HG03432 (cell line): Measurements from ENCODE around the gene CDKN1C.

ENCODE experiments used
- ATAC-seq: cut with Tn5 transposase; IDR thresholded peaks from one replicate; pipeline ENCODE4 v1.9.1; 2021; ENCODE audit warnings: mild to moderate bottlenecking, moderate library complexity; ENCODE audit not compliant: unreplicated experiment

Gene CDKN1C

DNA sequence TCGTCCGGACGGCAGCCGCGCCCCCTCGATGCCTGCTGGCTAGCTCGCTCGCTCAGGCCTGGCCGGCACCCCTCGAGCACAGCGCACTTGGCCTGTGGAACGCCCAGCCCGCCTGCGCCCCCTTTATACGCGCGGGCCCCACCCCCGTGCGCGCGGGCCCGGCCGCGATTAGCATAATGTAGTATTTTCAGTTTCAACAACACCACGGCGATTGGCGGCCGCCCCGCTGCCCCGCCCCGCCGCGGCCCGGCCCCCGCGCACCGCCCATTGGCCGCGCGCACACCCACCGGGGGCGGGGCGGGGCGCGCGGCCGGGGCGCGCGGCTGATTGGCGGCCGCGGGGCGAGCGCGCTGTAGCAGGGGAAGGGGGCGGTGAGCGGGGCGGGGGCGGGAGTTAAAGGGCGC, at the start of gene CDKN1C:
Gene CDKN1C, minus strand, starts transcription at position 98 of the 404 bp plus-strand sequence. CDS start 319 bp downstream, outside the sequence.
- ATAC-seq: peak; percentile 73

DNA sequence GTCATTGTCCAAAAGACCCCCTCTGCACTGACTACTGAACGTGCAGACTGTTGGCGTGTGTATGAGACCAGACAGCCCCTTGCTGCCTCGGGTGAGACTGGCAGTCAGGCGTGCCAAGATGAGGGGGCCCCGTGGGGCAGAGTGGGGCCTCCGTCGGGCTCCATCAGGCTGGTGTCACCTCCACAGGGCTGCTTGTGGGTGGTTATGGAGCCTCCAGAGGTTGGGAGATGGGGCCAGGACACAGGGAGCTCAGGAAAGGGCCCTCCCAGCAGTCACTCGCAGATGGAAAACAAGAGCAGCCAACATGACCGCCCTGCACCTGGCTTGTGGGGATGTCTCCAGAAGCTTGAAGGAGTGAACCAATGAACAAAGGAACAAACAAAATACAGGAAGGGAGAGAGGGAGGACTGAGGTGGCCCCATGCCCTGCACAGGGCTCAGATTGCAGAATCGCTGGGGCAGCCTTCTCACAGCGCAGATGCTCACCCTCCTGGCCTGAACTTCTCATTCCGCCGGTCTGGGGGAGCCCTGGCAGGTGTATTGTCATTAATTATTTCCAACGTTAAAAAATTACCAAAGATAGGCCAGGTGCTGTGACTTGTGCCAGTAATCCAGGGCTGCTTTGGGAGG, 49.1 kb upstream of the CDKN1C start:
- ATAC-seq: no peak

DNA sequence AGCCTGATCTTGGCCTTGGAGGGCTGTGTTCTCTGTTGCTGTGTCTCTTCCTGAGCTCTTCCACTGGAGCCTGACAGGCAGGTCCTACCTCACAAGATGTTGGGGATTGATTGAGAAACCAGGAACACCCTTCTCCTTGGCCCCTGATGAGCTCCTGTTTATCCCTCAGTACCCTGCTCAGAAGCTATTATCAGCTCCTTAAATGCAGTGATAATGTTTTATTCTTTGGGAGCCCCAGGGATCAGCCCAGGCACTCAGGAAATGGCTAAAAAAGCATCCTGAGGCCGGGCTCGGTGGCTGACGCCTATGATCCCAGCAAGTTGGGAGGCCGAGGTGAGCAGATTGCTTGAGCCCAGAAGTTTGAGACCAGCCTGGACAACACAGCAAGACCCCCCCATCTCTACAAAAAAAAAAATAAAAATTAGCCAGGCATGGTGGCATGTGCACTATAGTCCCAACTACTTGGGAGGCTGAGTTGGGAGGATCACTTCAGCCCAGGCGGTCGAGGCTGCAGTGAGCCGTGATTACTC, 48.5 kb upstream of the CDKN1C start:
- no peak for ATAC-seq

DNA sequence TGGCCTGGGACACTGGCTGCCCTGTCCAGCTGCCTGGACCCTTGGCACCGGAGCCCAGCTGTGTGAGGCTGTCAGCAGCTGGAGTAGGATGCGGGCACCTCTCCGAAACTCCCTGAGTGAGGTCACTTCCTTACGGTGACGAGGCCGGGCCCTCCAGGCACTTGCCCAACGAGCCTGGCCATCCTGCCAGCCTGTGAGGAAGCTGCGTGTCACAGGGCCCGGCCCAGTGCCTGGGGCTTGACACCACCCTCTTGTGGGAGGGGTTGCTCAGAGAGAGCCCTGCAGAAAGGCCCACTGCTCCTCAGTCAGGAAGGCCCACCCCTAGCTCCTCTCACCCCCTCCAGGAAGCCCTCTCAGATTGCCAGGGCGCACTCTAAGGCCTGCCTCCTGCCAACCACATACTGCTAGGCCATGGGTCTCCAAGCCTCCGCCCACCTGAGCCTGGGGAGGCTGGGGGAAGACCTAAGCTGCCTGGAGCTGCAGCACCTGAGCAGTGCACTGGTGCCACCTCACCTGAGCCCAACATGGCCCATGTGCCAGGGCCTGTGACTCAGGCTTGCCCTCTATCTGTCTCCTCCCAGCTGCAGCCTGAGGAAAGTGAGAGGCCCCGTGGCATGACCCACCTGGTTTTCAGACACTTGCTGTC, 47.9 kb upstream of the CDKN1C start:
- ATAC-seq: no peak

DNA sequence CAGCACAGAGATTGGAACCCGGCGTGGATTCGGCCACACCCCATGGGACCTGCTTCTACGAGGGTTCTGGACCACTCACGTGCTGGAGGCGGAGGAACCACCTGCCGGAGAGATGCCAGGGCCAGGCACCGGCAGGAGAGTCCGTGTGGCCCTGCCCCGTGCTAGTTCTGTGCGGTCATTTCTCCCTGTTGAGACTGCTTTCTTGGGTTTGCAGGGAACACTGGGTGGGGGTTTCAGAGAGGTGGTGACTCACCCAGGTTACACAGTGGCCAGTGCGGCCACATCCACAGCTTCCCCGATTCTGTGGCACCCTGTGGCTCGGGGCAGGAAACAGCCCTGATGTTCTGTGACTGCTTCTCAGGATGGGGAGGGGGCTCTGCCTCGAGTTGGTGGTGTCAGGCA, 47.3 kb upstream of the CDKN1C start:
- ATAC-seq: no peak

DNA sequence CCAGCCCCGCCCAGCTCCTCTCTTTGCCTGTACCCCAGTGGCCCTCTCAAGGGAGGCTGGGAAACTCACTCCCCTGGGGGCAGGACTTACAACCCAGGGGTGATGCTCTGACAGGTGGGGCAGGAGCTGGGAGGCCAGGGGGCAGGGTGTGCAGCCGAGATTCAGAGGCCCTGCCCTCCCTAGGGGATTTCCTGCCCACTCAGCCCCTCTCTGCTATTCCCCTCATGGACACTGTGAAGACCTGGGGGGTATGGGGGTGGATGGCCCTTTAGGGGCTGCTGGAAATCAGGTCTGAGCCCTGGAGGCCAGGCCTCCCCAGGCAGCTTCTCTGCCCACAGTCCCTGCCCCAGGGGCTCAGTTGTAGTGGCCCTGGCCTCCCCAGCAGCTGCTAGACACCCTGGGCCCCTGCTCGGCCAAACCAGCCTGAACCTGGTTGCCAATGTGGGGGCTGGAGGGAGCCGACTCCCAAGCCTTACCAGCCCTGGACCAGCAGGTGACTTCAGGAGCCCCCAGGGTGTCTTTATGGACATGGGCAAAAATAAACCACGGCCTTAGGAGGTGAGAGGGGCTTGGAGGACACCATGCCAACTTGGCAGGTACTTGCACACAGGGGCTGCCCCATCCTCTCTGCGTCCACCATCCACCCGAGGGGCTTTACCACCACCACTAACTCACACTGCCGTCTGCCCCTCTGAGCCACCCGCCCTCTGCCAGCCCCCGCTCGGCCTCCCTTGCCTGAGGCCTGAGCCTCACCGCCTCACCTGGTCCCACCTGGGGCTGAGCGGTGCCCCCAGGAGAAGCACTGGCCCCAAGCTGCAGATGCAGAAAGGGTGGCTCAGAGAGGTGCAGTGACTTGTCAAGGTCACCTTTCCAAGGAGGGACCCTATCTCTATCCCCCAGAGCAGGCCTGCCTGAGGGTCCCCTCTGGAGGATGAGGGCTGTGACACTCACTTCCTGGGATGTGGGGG, 46.5 kb upstream of the CDKN1C start:
- no peak for ATAC-seq

DNA sequence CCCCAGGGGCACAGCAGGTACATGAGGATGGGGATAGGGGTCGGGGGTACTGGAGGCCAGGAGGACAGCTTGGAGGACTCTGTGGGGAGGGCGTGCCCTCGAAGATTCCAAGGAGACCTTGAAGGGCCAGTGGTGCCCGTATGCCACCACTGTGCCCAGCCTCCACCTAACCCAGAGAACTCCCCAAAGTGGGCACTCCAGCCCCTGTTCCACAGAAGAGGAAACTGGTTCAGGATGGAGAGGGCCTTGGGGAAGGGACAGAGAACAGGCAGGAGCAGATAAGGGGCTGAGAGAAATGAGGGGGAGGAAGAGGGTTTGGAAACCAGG, 45.8 kb upstream of the CDKN1C start:
- no peak for ATAC-seq

DNA sequence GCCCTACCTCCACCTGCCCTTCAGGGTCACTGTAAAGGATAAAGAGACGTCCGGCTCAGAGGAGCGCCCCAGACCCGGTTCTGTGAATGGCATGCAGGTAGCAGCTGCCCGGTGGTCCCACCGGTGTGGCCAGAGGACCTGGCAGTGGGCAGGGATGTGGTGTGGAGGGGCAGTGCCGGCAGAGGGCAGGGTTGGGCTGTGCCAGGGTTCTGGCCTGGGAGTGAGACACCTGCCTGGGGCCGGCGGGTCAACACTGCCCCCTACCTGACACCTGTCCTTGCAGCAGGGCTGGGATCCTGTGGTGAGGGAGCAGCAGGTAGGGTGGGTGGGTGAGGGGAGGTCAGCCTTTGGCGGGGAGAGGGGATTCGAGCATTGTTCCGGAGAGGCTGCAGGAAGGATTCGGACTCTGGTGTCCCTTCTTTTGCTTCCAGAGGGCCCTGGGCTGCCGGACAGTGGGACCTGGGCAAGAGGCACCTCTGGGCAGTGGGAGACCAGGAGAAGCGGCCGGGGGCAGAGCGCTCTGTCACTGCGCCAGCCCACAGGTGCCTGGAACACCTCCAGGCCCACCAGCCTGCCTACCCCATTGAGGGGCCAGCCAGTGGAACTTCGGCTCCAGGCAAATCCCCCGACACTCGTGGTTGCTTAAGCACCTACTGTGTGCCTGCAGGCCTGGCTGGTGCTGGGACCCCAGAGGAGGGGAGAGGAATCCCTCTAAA, 45.3 kb upstream of the CDKN1C start:
- ATAC-seq: peak; percentile 35

DNA sequence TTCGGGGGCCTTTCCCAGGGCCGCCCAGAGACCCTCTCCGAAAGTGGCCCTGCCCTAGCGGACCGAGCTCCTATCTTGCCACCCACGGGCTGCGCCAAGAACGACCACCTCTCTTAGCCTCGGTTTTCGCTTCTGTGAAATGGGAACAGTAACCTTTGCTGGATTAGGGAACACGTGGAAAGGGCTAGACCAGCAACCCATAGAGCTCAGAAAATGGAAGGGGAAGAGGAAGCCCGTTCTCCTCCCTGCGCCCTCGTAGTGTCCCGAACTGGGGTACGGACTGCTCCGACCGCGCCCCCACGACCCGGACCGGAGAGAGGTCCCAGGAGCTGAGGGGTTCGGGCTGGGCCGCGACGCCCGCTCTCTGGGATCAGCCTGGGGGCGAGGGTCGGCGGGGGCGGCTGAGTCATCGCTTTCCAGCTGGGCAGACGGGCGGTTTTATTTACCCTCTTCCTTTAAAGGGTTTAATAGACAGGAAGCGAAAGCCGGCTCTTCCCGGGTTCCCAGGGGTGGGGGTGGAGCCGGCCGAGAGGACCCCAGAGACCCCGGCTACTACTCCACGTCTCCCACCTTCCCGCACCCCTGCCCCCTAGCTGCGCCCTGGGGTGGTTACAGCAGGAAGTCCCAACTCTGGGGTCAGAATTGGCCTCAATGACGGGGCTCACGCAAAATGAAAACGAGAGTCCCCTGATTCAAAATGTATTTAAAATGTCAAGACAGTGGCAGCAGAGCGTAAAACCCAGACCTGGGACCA, 44.6 kb upstream of the CDKN1C start:
- peak; percentile 36 for ATAC-seq

DNA sequence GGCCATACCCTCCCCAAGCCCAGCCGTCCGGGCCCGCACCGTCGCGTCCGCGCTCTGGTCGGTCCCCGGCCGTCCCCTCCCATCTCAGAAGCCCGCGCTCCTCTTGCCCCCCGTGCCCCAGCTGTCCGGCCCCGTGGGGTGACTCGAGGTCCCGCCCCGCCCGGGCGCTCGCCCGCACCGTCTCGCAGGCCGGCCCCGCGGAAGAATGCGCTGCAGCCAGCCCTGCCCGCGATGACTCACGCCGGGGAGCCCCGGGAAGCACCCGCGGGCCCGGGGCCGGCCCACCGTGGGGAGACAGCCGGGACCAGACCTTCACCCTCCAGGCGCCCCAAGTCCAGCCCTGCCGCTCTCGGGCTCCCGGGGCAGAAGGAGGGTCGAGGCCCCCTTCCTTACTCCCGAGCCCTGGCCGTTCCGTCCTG, 44.0 kb upstream of the CDKN1C start:
- peak; percentile 30 for ATAC-seq

DNA sequence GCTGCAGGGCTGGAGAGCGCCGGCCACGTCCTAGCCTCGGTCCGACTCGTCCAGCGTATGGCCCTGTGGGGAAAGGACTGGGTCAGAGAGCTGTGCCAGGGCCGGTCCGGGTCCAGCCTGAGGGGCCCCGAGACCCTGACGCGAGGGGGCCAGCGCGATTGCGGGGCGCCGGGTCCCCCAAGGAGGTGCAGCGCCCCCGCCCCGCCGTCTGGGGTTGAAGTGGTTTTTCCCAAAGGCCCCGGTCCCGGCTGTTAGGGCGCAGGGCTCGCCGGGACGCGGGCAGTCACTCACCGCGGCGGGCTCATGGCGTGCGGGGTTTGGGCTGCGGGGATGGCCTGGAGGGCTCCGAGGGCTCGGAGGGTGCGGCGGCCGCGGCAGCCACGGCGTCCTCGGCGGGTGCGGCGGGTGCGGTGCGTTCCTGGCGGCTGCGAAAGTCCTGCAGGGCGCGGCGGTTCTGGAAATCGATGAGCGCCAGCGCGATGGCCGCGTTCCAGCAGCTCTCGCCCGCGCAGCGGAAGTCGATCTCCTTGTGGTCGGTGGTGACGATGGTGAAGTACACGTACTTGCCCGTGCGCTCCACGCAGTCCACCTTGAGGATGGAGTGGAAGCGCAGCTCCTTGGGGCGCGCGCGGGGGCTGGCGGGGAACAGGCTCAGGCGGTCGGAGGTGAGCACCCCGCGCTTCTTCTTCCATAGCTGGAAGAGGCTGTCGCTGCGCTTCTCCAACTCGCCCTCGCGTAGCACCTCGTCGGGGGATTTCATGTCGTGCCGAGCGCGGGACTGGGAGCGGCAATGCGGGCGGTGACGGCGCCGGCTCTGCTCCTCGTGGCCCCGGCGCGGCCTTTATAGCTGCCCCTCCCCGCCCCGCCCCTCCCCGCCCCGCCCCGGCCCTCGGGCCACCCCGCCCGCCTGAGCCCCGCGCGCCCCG, 43.3 kb upstream of the CDKN1C start, which contains the start of gene PHLDA2:
Gene PHLDA2, minus strand, starts transcription at position 816 of the 926 bp plus-strand sequence. Its CDS starts 56 bp downstream, at position 760.
- peak; percentile 25 for ATAC-seq

DNA sequence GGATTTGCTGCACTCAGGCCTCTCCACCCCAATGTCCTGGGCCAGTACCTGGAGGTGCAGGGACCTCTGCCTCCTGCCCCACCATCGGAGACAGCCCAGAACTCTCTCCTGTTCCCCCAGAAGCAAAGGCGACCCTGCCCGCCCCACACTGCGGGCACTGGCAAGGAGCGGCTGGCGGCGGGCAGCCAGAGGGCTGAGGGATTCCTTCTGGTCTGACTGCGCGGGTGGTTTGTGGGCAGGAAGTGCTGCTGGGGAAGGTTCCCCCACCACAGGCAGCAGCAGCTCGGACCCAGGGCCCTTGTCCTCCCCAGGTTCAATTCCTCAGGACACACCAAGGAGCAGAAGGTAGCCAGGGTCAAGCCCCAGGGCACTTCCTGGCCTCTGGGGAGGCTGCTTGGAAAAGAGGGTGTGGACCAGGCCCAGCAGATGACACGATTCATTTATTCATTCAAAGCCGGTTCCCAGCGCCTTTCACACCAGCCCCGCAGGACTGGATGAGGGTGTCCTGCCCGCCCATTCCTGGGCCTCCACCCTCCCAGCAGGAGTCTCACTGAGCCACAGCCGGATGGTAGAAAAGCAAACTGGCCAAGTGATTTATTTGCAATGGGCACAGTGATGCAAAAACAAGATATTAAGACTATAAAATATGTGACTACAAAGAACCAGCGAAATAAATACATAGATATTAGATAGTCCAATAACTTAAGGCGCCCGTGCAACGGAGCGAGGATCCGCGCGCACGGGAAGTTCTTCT, 42.5 kb upstream of the CDKN1C start:
- no peak for ATAC-seq

DNA sequence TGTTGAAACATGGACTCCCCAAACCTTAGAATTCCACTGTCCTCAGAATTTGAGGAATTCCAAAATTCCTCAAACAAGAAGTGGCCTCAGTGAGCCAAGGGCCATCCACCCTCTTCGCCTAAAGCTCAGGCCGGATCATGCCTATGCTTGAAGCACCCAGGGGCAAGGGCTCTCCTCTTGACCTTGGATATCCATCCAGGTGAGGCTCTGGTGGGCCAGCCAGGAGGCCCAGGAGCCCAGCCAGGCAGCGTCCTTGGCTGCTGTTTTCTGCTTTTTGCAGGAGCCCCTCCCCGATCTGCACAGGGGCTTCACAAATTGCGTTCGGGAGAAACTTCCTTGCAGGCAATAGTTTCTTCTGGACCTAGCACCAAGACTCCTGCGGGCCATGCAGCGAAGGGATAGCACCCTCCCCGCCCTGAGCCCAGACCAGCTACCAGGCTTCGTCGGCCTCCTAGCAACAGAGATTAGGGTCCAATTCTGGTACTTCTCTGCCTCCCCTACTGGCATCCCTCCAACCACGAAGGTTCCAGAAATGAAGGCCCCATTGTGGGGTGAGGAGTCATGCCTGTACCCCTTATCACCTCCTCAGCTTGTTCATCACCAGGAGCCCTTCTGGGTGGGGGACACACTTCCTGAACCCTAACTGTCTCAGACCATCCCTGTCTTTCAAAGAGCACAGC, 41.7 kb upstream of the CDKN1C start:
- ATAC-seq: no peak

DNA sequence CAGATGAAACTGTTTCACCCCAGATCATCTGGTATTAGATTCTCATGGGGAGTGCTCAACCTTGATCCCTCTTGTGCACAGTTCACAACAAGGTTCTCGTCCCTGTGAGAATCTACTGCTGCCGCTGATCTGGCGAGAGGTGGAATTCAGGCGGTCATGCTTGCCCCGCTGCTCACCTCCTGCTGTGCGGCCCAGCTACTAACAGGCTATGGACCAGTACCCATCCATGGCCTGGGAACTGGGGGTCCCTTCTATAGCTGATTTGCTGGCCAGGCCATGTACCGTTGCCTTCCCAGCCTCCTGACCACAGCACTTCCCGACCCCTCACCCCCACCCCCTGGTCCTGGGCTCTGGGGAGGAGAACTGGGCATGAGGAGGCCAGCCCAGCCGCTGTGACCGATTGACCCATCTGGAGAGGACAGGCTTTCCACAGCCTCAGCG, 41.1 kb upstream of the CDKN1C start:
- ATAC-seq: no peak

DNA sequence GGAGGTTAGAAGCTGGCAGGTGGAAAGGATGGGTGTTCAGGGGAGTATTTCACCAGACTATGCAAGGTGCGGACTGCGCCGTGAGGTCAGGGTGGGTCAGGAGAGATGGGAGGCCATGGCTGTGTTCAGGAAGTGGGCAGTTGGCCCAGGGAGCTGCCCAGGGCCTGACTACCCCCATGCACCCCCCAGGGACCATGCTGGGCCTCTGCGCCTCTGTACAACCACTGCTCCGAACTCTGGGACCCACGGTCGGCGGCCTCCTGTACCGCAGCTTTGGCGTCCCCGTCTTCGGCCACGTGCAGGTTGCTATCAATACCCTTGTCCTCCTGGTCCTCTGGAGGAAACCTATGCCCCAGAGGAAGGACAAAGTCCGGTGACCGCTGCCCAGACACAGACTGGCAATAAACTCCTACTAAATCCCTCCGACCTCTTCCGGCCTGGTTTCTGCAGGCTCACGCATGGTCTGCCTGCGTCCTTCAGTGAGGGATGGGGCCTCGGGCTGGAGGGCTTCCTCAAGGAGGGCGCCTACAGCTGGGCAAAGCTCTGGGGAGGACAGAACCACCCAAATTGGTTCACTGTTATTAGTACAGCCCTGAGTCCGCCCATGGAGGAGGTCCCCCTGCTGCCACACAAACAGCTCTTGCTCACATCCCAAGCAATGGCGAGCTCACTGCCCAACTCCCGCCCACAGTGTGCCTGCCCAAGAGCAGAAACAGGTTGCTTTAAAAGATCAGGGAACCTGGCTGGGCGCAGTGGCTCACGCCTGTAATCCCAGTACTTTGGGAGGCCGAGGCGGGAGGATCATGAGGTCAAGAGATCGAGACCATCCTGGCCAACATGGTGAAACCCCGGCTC, 39.5 kb upstream of the CDKN1C start:
- ATAC-seq: no peak

DNA sequence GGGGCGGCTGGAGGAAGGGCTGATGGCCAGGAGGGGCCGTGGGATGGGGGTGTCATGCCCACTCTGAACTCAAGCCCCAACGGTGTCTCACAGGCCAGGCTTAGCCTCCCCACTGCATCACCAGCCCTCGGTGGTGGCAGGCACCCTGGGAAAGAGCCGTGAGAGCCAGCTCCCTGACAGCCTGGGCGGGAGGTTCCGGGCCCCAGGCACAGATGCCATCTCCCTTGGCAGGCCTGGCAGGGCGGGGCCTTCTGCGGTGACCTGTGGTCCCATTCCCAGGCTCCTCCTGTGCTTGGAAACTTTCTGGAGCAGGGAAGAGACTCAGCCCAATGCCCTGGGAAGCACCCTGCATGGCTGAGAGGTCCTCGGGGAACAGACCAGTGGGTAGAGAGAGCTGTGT, 38.8 kb upstream of the CDKN1C start:
- no peak for ATAC-seq
